IMR-90 (cell line): ENCODE data around the gene TRIM10. TPM values are rescaled to one million over a fixed set of nuclear protein-coding genes. Genes with fewer than 3 reads are reported as not detected.
A peak's percentile ranks its signal among the peaks of the same experiment; 100 is the strongest.

Source experiments
- ATAC-seq: fragments of 200-7000 bp; cut with Tn5 transposase; 2 replicates; pipeline ENCODE4 v1.9.1; 2020; ENCODE audit warnings: low read depth, mild to moderate bottlenecking, moderate library complexity
- BruUV-seq: library from RNA; stranded (reverse); fragments of 400-500 nt; replicated peaks from 2 replicates; lab custom pipeline; 2021; lab: Mats Ljungman, UMichigan
- CTCF ChIA-PET: fragments of 300-600 bp; formaldehyde crosslinking; extraction: SDS; loops from one replicate; lab custom pipeline; 2021; ENCODE audit warnings: antibody characterized with exemption; lab: Yijun Ruan, JAX
- POLR2A ChIA-PET: fragments of 300-600 bp; sonication (Branson Sonifier 250); formaldehyde crosslinking; loops from one replicate; lab custom pipeline; 2022; ENCODE audit warnings: antibody characterized with exemption; ENCODE audit not compliant: unreplicated experiment; lab: Charles Lee
- DNase-seq: peaks from one replicate; pipeline ENCODE4 v3.0.0; 2013
- H2AFZ ChIP-seq: replicated peaks from 2 replicates; pipeline ENCODE3; 2013; ENCODE audit warnings: low read length, mild to moderate bottlenecking; ENCODE audit not compliant: poor library complexity
- H2AK5ac ChIP-seq: 2 replicates; pipeline ENCODE4 v1.6.1; 2013; ENCODE audit warnings: low read depth, low read length, inconsistent platforms
- H2AK9ac ChIP-seq: replicated peaks from 2 replicates; pipeline ENCODE3; 2013; ENCODE audit warnings: mild to moderate bottlenecking, low read depth, low read length, moderate library complexity; ENCODE audit not compliant: poor library complexity
- H2BK120ac ChIP-seq: 2 replicates; pipeline ENCODE4 v1.6.1; 2013; ENCODE audit warnings: low read depth, low read length, inconsistent platforms
- H2BK15ac ChIP-seq: 3 replicates; pipeline ENCODE4 v1.6.1; 2013; ENCODE audit warnings: low read depth, low read length, inconsistent platforms
- H2BK20ac ChIP-seq: 2 replicates; pipeline ENCODE4 v1.6.1; 2013; ENCODE audit warnings: low read depth, mild to moderate bottlenecking, inconsistent platforms, low read length, moderate library complexity
- H2BK5ac ChIP-seq: 2 replicates; pipeline ENCODE4 v1.6.1; 2013; ENCODE audit warnings: mild to moderate bottlenecking, low read depth, low read length, inconsistent platforms; ENCODE audit not compliant: poor library complexity, severe bottlenecking
- H3K14ac ChIP-seq: replicated peaks from 2 replicates; pipeline ENCODE4 v1.6.1; 2013; ENCODE audit warnings: low read depth, low read length, inconsistent platforms
- H3K18ac ChIP-seq: 2 replicates; pipeline ENCODE4 v1.6.1; 2013; ENCODE audit warnings: low read depth, low read length, control low read depth
- H3K23ac ChIP-seq: 2 replicates; pipeline ENCODE4 v1.6.1; 2013; ENCODE audit warnings: low read depth, low read length, inconsistent platforms
- H3K27ac ChIP-seq: 2 replicates; pipeline ENCODE4 v1.5.1; 2013; ENCODE audit warnings: mild to moderate bottlenecking, control low read depth, low read length; ENCODE audit not compliant: insufficient read depth
- H3K27me3 ChIP-seq: 2 replicates; pipeline ENCODE4 v1.6.1; 2013; ENCODE audit warnings: low read length; ENCODE audit not compliant: control insufficient read depth, insufficient read depth
- H3K36me3 ChIP-seq: 2 replicates; pipeline ENCODE4 v1.6.1; 2013; ENCODE audit warnings: low read length, mixed read lengths; ENCODE audit not compliant: control insufficient read depth, insufficient read depth
- H3K4ac ChIP-seq: 2 replicates; pipeline ENCODE4 v1.6.1; 2013; ENCODE audit warnings: low read depth, low read length, inconsistent platforms
- H3K4me1 ChIP-seq: 2 replicates; pipeline ENCODE4 v1.6.1; 2013; ENCODE audit warnings: low read length, mixed read lengths; ENCODE audit not compliant: control insufficient read depth, insufficient read depth
- H3K4me2 ChIP-seq: 2 replicates; pipeline ENCODE4 v1.6.1; 2013; ENCODE audit warnings: low read depth, mild to moderate bottlenecking, control low read depth, low read length, moderate library complexity
- H3K4me3 ChIP-seq: 2 replicates; pipeline ENCODE4 v1.5.1; 2013; ENCODE audit warnings: low read depth, mild to moderate bottlenecking, control low read depth, low read length, moderate library complexity; ENCODE audit not compliant: insufficient read depth
- H3K56ac ChIP-seq: 2 replicates; pipeline ENCODE4 v1.6.1; 2013; ENCODE audit warnings: low read length, inconsistent platforms; ENCODE audit not compliant: insufficient read depth; ENCODE audit errors: extremely low read depth
- H3K79me1 ChIP-seq, 2 experiments: 2 replicates each; pipeline ENCODE4 v1.6.1; 2013; ENCODE audit warnings: low read length in 2 of 2, inconsistent platforms in 1 of 2, low read depth in 1 of 2
- H3K9ac ChIP-seq: 2 replicates; pipeline ENCODE4 v1.6.1; 2013; ENCODE audit warnings: low read depth, low read length, control low read depth
- H3K9me1 ChIP-seq: 2 replicates; pipeline ENCODE4 v1.6.1; 2013; ENCODE audit warnings: low read length, inconsistent platforms; ENCODE audit not compliant: insufficient read depth
- H3K9me3 ChIP-seq: 2 replicates; pipeline ENCODE4 v1.6.1; 2013; ENCODE audit warnings: low read length; ENCODE audit not compliant: control insufficient read depth, insufficient read depth
- H4K20me1 ChIP-seq: 2 replicates; pipeline ENCODE4 v1.6.1; 2013; ENCODE audit warnings: low read length, inconsistent platforms; ENCODE audit not compliant: insufficient read depth
- H4K5ac ChIP-seq: 2 replicates; pipeline ENCODE4 v1.6.1; 2013; ENCODE audit warnings: mild to moderate bottlenecking, low read depth, low read length, control low read depth
- H4K8ac ChIP-seq, 2 experiments: 2 replicates each; pipeline ENCODE4 v1.6.1; 2013; ENCODE audit warnings: low read depth in 2 of 2, low read length in 2 of 2, control low read depth in 1 of 2, inconsistent platforms in 1 of 2
- H4K91ac ChIP-seq: 2 replicates; pipeline ENCODE4 v1.6.1; 2013; ENCODE audit warnings: low read depth, low read length, inconsistent platforms; ENCODE audit not compliant: insufficient read depth
- BHLHE40 ChIP-seq: fragments of 150-350 bp; IDR thresholded peaks from 2 replicates; pipeline ENCODE4 v1.6.1; 2016; ENCODE audit warnings: mild to moderate bottlenecking, low read depth, low read length
- CEBPB ChIP-seq: IDR thresholded peaks from 2 replicates; pipeline ENCODE4 v1.6.1; 2012; ENCODE audit warnings: low read depth, low read length, improper control_type of control experiment
- CHD1 ChIP-seq: IDR thresholded peaks from 2 replicates; pipeline ENCODE4 v1.6.1; 2012; ENCODE audit warnings: low read depth, low read length, improper control_type of control experiment
- MAFK ChIP-seq: IDR thresholded peaks from 2 replicates; pipeline ENCODE4 v1.6.1; 2012; ENCODE audit warnings: low read depth, low read length, improper control_type of control experiment
- MXI1 ChIP-seq: IDR thresholded peaks from 2 replicates; pipeline ENCODE4 v1.6.1; 2012; ENCODE audit warnings: low read depth, mild to moderate bottlenecking, low read length, moderate library complexity, borderline replicate concordance
- NFE2L2 ChIP-seq: fragments of 150-350 bp; IDR thresholded peaks from 2 replicates; pipeline ENCODE4 v1.6.1; 2016; ENCODE audit warnings: low read depth, mild to moderate bottlenecking, low read length
- RCOR1 ChIP-seq: IDR thresholded peaks from 2 replicates; pipeline ENCODE4 v1.6.1; 2012; ENCODE audit warnings: mild to moderate bottlenecking, low read length, improper control_type of control experiment; ENCODE audit not compliant: insufficient replicate concordance
- RFX5 ChIP-seq: IDR thresholded peaks from 2 replicates; pipeline ENCODE4 v1.8.0; 2012; ENCODE audit warnings: low read depth, mild to moderate bottlenecking, low read length, moderate library complexity
- SMC3 ChIP-seq: fragments of 150-350 bp; IDR thresholded peaks from 2 replicates; pipeline ENCODE4 v1.6.1; 2016; ENCODE audit warnings: low read depth, mild to moderate bottlenecking, antibody characterized with exemption, low read length, moderate library complexity
- USF2 ChIP-seq: fragments of 150-350 bp; IDR thresholded peaks from 2 replicates; pipeline ENCODE4 v1.6.1; 2017; ENCODE audit warnings: mild to moderate bottlenecking, antibody characterized with exemption, low read length, low read depth
- WGBS, 2 experiments: methylation state at CpG; one replicate each; pipeline versions ENCODE4 v1.1.5 to v1.1.7; 2013; ENCODE audit warnings: missing lambda C conversion rate in 2 of 2; ENCODE audit not compliant: insufficient read length in 1 of 2; ENCODE audit errors: extremely low coverage in 2 of 2; 5-methylcytosine and 5-hydroxymethylcytosine counted together
- dilution Hi-C: fragments of 300-500 bp; cut with HindIII; formaldehyde crosslinking; loops from one replicate; pipeline ENCODE4 v1.14.3; 2018; ENCODE audit warnings: low sequenced_read_pairs; ENCODE audit not compliant: unreplicated experiment
- in situ Hi-C: fragments of 300-500 bp; cut with MboI; formaldehyde crosslinking; loops from 3 replicates; pipeline ENCODE4 v1.14.3; 2019; ENCODE audit warnings: low sequenced_read_pairs, inconsistent platforms, mixed read lengths
- intact Hi-C: fragments of 100-400 bp; cut with micrococcal nuclease; formaldehyde crosslinking; loops from 2 replicates; pipeline ENCODE4 v1.10.0; 2022
- polyA plus RNA-seq, 3 experiments: library from polyadenylated mRNA; depleted of rRNA; stranded (reverse); fragments of >200 nt; gene quantifications; 2 replicates each; pipeline ENCODE4 v1.2.3, GENCODE V29; 2012; ENCODE audit warnings: low replicate concordance in 1 of 3
- total RNA-seq: library from RNA; depleted of rRNA; stranded (reverse); fragments of >200 nt; gene quantifications from 2 replicates; pipeline ENCODE4 v1.2.3, GENCODE V29; 2012
- TF ChIP-seq, protein P1 (sequence below): fragments of 150-350 bp; IDR thresholded peaks from 2 replicates; pipeline ENCODE4 v1.6.1; 2016; ENCODE audit warnings: low read depth, mild to moderate bottlenecking, low read length, moderate library complexity, borderline replicate concordance
- TF ChIP-seq, protein P2 (sequence below): conservative IDR thresholded peaks from 2 replicates; pipeline ENCODE4 v1.5.1; 2012; ENCODE audit warnings: mild to moderate bottlenecking, low read depth, low read length, improper control_type of control experiment

TRIM10 gene
- total and polyA plus RNA-seq, 2 of the 4 experiments (the other 2 are of a cell fraction): not detected

- H3K23ac ChIP-seq: no peak overlapping the region
- ChIA-PET CTCF (no interaction called here), POLR2A (no interaction called here)
- peak overlapping the region; percentile 33 for H2AFZ ChIP-seq
- no peak overlapping the region for H3K27ac ChIP-seq
- no peak overlapping the region for H3K14ac ChIP-seq
- H2BK120ac ChIP-seq: no peak overlapping the region
- no peaks in the 10 kb centered on the region for H3K36me3 ChIP-seq
- H4K8ac ChIP-seq: no peak overlapping the region
- TF ChIP-seq, protein P1, sequence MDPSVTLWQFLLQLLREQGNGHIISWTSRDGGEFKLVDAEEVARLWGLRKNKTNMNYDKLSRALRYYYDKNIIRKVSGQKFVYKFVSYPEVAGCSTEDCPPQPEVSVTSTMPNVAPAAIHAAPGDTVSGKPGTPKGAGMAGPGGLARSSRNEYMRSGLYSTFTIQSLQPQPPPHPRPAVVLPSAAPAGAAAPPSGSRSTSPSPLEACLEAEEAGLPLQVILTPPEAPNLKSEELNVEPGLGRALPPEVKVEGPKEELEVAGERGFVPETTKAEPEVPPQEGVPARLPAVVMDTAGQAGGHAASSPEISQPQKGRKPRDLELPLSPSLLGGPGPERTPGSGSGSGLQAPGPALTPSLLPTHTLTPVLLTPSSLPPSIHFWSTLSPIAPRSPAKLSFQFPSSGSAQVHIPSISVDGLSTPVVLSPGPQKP: no peak
- TF ChIP-seq RFX5 (no peak), CHD1 (no peak), MXI1 (no peak), CEBPB (no peak), RCOR1 (no peak), SMC3 (no peak), USF2 (no peak), MAFK (no peak), NFE2L2 (no peak), BHLHE40 (no peak)
- TF ChIP-seq, protein P2, sequence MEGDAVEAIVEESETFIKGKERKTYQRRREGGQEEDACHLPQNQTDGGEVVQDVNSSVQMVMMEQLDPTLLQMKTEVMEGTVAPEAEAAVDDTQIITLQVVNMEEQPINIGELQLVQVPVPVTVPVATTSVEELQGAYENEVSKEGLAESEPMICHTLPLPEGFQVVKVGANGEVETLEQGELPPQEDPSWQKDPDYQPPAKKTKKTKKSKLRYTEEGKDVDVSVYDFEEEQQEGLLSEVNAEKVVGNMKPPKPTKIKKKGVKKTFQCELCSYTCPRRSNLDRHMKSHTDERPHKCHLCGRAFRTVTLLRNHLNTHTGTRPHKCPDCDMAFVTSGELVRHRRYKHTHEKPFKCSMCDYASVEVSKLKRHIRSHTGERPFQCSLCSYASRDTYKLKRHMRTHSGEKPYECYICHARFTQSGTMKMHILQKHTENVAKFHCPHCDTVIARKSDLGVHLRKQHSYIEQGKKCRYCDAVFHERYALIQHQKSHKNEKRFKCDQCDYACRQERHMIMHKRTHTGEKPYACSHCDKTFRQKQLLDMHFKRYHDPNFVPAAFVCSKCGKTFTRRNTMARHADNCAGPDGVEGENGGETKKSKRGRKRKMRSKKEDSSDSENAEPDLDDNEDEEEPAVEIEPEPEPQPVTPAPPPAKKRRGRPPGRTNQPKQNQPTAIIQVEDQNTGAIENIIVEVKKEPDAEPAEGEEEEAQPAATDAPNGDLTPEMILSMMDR: no peak
- H3K4ac ChIP-seq: no peak overlapping the region
- no peak overlapping the region for H3K4me2 ChIP-seq
- H2AK9ac ChIP-seq: no peak overlapping the region
- H3K9me1 ChIP-seq: no peaks in the 10 kb centered on the region
- dilution Hi-C loops: no loop called here
- no peak overlapping the region for H3K9ac ChIP-seq
- no peak overlapping the region for H2BK20ac ChIP-seq
- ATAC-seq (no peak), DNase-seq (no peak)
- no peak overlapping the region for H3K56ac ChIP-seq
- H2BK5ac ChIP-seq: no peak overlapping the region
- no peaks in the 10 kb centered on the region for H3K9me3 ChIP-seq
- H3K4me3 ChIP-seq: no peak overlapping the region
- no peak overlapping the region for H3K18ac ChIP-seq
- in situ Hi-C loops: no loop called here
- WGBS, 2 experiments: 90% methylated on average over 2 of the region's 9 CpGs; no CpG with 5 or more reads in 1 of the 2 experiments
- H4K91ac ChIP-seq: no peak overlapping the region
- no peak overlapping the region for H4K5ac ChIP-seq
- H4K20me1 ChIP-seq: no peaks in the 10 kb centered on the region
- no peak overlapping the region for H2BK15ac ChIP-seq
- H3K79me1 ChIP-seq: no peaks in the 10 kb centered on the region
- H2AK5ac ChIP-seq: no peak overlapping the region
- intact Hi-C loops: no loop called here
- peaks cover 25% of the 10 kb centered on the region for H3K27me3 ChIP-seq
- BruUV-seq: no TSS peak
- H3K4me1 ChIP-seq: no peaks in the 10 kb centered on the region
These were observed 4.2 kb downstream of the TRIM10 start for GRCh38 chr6:30156774-30157173.
